DND-41 (cell line): ENCODE results near the gene LRRC38.

Experiments used
- EZH2 ChIP-seq: IDR thresholded peaks from 3 replicates; pipeline ENCODE4 v1.6.1; 2012; ENCODE audit warnings: borderline replicate concordance, low read depth, mild to moderate bottlenecking, moderate library complexity, low read length, inconsistent platforms; ENCODE audit not compliant: severe bottlenecking
- TF ChIP-seq, protein P1 (sequence below): IDR thresholded peaks from 2 replicates; pipeline ENCODE4 v1.5.1; 2012; ENCODE audit warnings: borderline replicate concordance, low read length, moderate library complexity, mild to moderate bottlenecking; ENCODE audit not compliant: poor library complexity, severe bottlenecking; ENCODE audit errors: extremely low read depth

DNA sequence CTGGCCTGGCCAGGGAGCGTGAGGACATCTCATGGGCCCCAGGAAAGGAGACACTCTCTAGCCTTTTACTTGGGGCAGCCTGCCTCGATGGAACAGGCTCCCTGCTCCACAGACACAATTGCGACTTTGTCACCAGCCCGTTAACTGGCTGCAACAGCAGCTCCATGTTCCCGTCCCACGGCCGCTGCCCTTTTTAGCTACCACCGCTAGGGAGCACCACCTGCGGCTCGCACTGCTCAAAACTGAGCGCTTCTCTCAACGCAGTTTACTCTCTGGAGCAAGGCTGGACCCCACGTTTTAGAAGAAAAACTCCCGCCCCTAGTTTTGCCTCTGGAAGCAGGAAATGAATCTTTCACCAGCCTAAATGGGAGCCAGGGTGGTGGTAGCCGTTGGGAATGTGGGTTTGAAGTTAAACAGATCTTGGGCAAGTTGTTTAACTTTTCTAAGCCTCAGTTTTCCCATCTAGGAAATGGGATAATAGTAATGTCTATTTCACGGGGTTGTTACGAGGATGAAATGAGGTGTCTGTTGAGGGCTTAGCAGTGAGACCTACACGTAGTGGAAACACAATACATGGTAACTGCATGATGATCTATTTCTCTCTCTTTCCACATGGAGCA lies 3.5 kb upstream of the LRRC38 start:
- TF ChIP-seq, protein P1, sequence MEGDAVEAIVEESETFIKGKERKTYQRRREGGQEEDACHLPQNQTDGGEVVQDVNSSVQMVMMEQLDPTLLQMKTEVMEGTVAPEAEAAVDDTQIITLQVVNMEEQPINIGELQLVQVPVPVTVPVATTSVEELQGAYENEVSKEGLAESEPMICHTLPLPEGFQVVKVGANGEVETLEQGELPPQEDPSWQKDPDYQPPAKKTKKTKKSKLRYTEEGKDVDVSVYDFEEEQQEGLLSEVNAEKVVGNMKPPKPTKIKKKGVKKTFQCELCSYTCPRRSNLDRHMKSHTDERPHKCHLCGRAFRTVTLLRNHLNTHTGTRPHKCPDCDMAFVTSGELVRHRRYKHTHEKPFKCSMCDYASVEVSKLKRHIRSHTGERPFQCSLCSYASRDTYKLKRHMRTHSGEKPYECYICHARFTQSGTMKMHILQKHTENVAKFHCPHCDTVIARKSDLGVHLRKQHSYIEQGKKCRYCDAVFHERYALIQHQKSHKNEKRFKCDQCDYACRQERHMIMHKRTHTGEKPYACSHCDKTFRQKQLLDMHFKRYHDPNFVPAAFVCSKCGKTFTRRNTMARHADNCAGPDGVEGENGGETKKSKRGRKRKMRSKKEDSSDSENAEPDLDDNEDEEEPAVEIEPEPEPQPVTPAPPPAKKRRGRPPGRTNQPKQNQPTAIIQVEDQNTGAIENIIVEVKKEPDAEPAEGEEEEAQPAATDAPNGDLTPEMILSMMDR, result no peak
- TF ChIP-seq EZH2, result no peak
